HepG2 (cell line): ENCODE data around the gene SLX4. TPM values are rescaled to one million over a fixed set of nuclear protein-coding genes. Genes with fewer than 3 reads are reported as not detected.
A peak's percentile ranks its signal among the peaks of the same experiment; 100 is the strongest.

Source experiments
- ATAC-seq: fragments of 200-7000 bp; cut with Tn5 transposase; 3 replicates; pipeline ENCODE4 v1.9.1; 2020; ENCODE audit warnings: mild to moderate bottlenecking, moderate library complexity
- BruUV-seq: library from RNA; stranded (reverse); fragments of 400-500 nt; replicated peaks from 2 replicates; lab custom pipeline; 2021; lab: Mats Ljungman, UMichigan
- CTCF ChIA-PET: fragments of 300-600 bp; formaldehyde crosslinking; extraction: SDS; loops from one replicate; lab custom pipeline; 2021; ENCODE audit warnings: low total read pairs, inconsistent platforms, low intra/inter-chr PET ratio; lab: Yijun Ruan, JAX
- POLR2A ChIA-PET: fragments of 350-600 bp; sonication (Branson Sonifier 250); formaldehyde crosslinking; loops from one replicate; lab custom pipeline; 2020; ENCODE audit warnings: antibody characterized with exemption, inconsistent platforms; lab: Yijun Ruan, JAX
- DNase-seq: peaks from one replicate; pipeline ENCODE4 v3.0.0-alpha.2; 2015; ENCODE audit warnings: low spot score
- FAIRE-seq: peaks from 3 replicates; lab custom pipeline; 2011; peaks lifted over from hg19 to GRCh38; lab: Jason Lieb, UNC
- H2AFZ ChIP-seq: one replicate; pipeline ENCODE4 v1.6.1; 2011; ENCODE audit warnings: low read length, inconsistent platforms
- H3K27ac ChIP-seq: fragments of 300-600 bp; 3 replicates; pipeline ENCODE4 v1.8.0; 2011; ENCODE audit warnings: mixed run types, mild to moderate bottlenecking, mixed read lengths, low read length, inconsistent platforms; ENCODE audit not compliant: insufficient read depth; ENCODE audit errors: extremely low read length
- H3K27me3 ChIP-seq, 2 experiments: fragments of 200-600 bp in 1 of 2; 2 replicates in 1 of 2; 3 replicates in 1 of 2; pipeline versions ENCODE4 v1.6.0 to v1.8.0; 2011; ENCODE audit warnings: low read length in 2 of 2, mild to moderate bottlenecking in 2 of 2, moderate library complexity in 2 of 2, inconsistent platforms in 1 of 2; ENCODE audit not compliant: insufficient read depth in 2 of 2, control insufficient read depth in 1 of 2
- H3K36me3 ChIP-seq, 2 experiments: fragments of 200-600 bp in 1 of 2; replicated peaks in 1 of 2; 2 replicates in 1 of 2; 3 replicates in 1 of 2; pipeline versions ENCODE4 v1.5.1 to v1.8.0; 2011; ENCODE audit warnings: low read length in 2 of 2, inconsistent platforms in 1 of 2; ENCODE audit not compliant: insufficient read depth in 2 of 2, control insufficient read depth in 1 of 2
- H3K4me1 ChIP-seq: 2 replicates; pipeline ENCODE4 v1.5.1; 2012; ENCODE audit warnings: low read length, inconsistent platforms; ENCODE audit not compliant: insufficient read depth
- H3K4me2 ChIP-seq: 2 replicates; pipeline ENCODE4 v1.6.0; 2011; ENCODE audit warnings: low read depth, low read length, inconsistent platforms
- H3K4me3 ChIP-seq, 3 experiments: fragments of 200-600 bp in 1 of 3; sonication (generic), shearing (Covaris generic) in 1 of 3; replicated peaks in 1 of 3; 2 replicates each; pipeline ENCODE4 v1.5.1; 2011 to 2016; ENCODE audit warnings: low read length in 3 of 3, inconsistent platforms in 2 of 3, low read depth in 2 of 3, mild to moderate bottlenecking in 2 of 3, control low read depth in 1 of 3, mixed read lengths in 1 of 3; ENCODE audit not compliant: insufficient read depth in 1 of 3
- H3K79me2 ChIP-seq: one replicate; pipeline ENCODE4 v1.6.1; 2011; ENCODE audit warnings: low read length, inconsistent platforms; ENCODE audit not compliant: insufficient read depth
- H3K9ac ChIP-seq: 2 replicates; pipeline ENCODE4 v1.6.0; 2011; ENCODE audit warnings: mild to moderate bottlenecking, low read depth, low read length, inconsistent platforms; ENCODE audit not compliant: insufficient read depth
- H3K9me3 ChIP-seq: 2 replicates; pipeline ENCODE4 v1.5.1; 2012; ENCODE audit warnings: mild to moderate bottlenecking, low read length
- H4K20me1 ChIP-seq: 2 replicates; pipeline ENCODE4 v1.6.0; 2011; ENCODE audit warnings: inconsistent platforms, mild to moderate bottlenecking, low read length, moderate library complexity; ENCODE audit not compliant: insufficient read depth
- DRAP1 ChIP-seq: IDR thresholded peaks from 2 replicates; pipeline ENCODE4 v1.6.1; 2016; ENCODE audit warnings: missing genetic modification reagents, missing compliant biosample characterization
- JDP2 ChIP-seq: sonication (generic); formaldehyde crosslinking; IDR thresholded peaks from 2 replicates; pipeline ENCODE4 v1.8.1; 2022; ENCODE audit warnings: missing genetic modification reagents, borderline replicate concordance
- TFE3 ChIP-seq: IDR thresholded peaks from 2 replicates; pipeline ENCODE4 v1.6.1; 2016
- ZBTB3 ChIP-seq: sonication (generic); formaldehyde crosslinking; IDR thresholded peaks from 2 replicates; pipeline ENCODE4 v1.4.0; 2020; ENCODE audit warnings: low read depth, mild to moderate bottlenecking, moderate library complexity, missing genetic modification reagents, borderline replicate concordance
- ZNF605 ChIP-seq: sonication (generic); formaldehyde crosslinking; IDR thresholded peaks from 2 replicates; pipeline ENCODE4 v1.8.0; 2022; ENCODE audit warnings: mild to moderate bottlenecking, missing genetic modification reagents
- ZNF687 ChIP-seq: sonication (generic); formaldehyde crosslinking; IDR thresholded peaks from 2 replicates; pipeline ENCODE4 v1.5.1; 2020; ENCODE audit warnings: mild to moderate bottlenecking, missing genetic modification reagents, moderate library complexity
- WGBS: methylation state at CpG from one replicate; pipeline ENCODE4 v1.1.6; 2017; ENCODE audit warnings: low lambda C conversion rate; 5-methylcytosine and 5-hydroxymethylcytosine counted together
- in situ Hi-C: cut with HindIII; loops from 2 replicates; pipeline ENCODE4 v1.10.0; 2017; ENCODE audit warnings: low pct_unique_long_range_greater_than_20kb; ENCODE audit not compliant: extremely low pct_ligation_motif_present
- intact Hi-C: fragments of 100-400 bp; cut with micrococcal nuclease; formaldehyde crosslinking; loops from one replicate; pipeline ENCODE4 v1.10.0; 2022; ENCODE audit not compliant: unreplicated experiment
- polyA plus RNA-seq, 8 experiments: library from polyadenylated mRNA; depleted of rRNA in 3 of 8; stranded (reverse) in 7 of 8; unstranded in 1 of 8; fragments of >200 nt; fragmentation: Illumina TruSeq in 4 of 8; extraction: Trizol in 4 of 8; gene quantifications; 2 replicates each; pipeline versions ENCODE4 v1.2.1 to v1.2.3, GENCODE V29; 2011 to 2016; ENCODE audit warnings: low read depth in 4 of 8, missing spikeins in 1 of 8, mixed read lengths in 1 of 8; ENCODE audit not compliant: insufficient read depth in 1 of 8
- total RNA-seq, 5 experiments: library from RNA; depleted of rRNA; stranded (reverse); fragments of >200 nt; fragmentation: Illumina TruSeq; extraction: Trizol; gene quantifications; 2 replicates each; pipeline ENCODE4 v1.2.3, GENCODE V29; 2016; ENCODE audit warnings: low read depth in 1 of 5
- TF ChIP-seq, protein P1 (sequence below): sonication (generic); formaldehyde crosslinking; IDR thresholded peaks from 2 replicates; pipeline ENCODE4 v1.4.0; 2020; ENCODE audit warnings: mild to moderate bottlenecking, missing genetic modification reagents, borderline replicate concordance

The SLX4 gene
- total and polyA plus RNA-seq, 2 of the 13 experiments (the other 11 are each of a cell fraction or from before 2014, with no cell fraction given) = 1.1 to 3.6 TPM

DNA sequence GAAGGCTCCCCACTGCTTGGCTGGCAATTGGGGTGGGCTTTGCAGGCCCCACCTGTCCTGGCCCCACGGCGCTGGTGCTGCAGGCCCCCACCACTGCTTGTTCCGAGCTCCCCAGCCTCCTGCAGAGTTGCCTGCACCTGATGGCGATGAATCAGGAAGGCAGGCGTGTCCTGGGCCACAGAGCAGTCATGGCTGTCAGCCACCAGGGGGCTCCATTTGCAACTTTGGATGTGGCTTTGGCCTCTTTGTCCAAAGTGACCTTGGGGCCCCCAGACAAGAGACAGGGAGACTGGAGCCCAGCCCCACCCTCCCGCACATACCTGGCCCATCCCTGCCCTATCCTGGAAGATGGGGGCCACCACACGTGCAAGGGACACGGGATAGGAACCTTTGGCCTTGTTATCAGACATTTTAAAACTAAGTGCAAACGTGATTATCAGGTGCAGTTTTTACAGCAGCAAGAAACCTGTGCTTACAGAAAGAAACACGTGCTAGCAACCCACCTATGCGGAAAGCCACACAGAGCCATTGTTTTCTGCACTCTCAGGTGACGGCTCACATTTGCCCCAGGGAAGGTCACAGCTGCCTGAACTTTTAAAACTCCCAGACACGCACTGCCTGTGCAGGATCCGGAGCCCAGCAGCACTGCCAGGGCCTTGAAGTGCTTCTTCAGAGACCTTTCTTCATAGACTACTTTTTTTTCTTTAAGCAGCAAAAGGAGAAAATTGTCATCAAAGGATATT lies 43.0 kb upstream of the SLX4 start, which contains the start of gene DNASE1 (continued):
- TF ChIP-seq TFE3 (CRISPR knock-in tag) (0 out of 2 replicates have a peak, but pooled peaks have one; percentile 17), JDP2 (CRISPR knock-in tag) (no peak)
- TF ChIP-seq, protein P1, sequence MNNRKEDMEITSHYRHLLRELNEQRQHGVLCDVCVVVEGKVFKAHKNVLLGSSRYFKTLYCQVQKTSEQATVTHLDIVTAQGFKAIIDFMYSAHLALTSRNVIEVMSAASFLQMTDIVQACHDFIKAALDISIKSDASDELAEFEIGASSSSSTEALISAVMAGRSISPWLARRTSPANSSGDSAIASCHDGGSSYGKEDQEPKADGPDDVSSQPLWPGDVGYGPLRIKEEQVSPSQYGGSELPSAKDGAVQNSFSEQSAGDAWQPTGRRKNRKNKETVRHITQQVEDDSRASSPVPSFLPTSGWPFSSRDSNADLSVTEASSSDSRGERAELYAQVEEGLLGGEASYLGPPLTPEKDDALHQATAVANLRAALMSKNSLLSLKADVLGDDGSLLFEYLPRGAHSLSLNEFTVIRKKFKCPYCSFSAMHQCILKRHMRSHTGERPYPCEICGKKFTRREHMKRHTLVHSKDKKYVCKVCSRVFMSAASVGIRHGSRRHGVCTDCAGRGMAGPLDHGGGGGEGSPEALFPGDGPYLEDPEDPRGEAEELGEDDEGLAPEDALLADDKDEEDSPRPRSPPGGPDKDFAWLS (CRISPR knock-in tag) = no peak

GRCh38 chr16:3652373-3653195 lies 41.2 kb upstream of the SLX4 start:
- FAIRE-seq (no peak), ATAC-seq (peak; percentile 10; the same call in 1 of the 3 replicates), DNase-seq (peak; percentile 47)
- in situ Hi-C loops (no loop called here), intact Hi-C loops (no loop called here)
- H3K9ac ChIP-seq = no peak overlapping the region
- no TSS peak for BruUV-seq
- CTCF ChIA-PET = no interaction called here
- no peaks in the 10 kb centered on the region for H3K27me3 ChIP-seq
- H3K9me3 ChIP-seq = no peaks in the 10 kb centered on the region
- 87% methylated on average over 10 of the region's 14 CpGs for WGBS
- H3K4me3 ChIP-seq = no peak overlapping the region
- H3K79me2 ChIP-seq = no peaks in the 10 kb centered on the region
- H3K27ac ChIP-seq = peak overlapping the region; percentile 40
- H4K20me1 ChIP-seq = no peaks in the 10 kb centered on the region
- peaks cover 43% of the 10 kb centered on the region for H3K4me1 ChIP-seq
- H3K4me2 ChIP-seq = no peak overlapping the region
- POLR2A ChIA-PET = no interaction called here
- peaks cover 10 to 14% of the 10 kb centered on the region in 2 experiments; a peak in 4 of 5 replicates for H3K36me3 ChIP-seq
- H2AFZ ChIP-seq = no peak overlapping the region
- TF ChIP-seq ZNF687 (CRISPR knock-in tag) = peak; percentile 57
- TF ChIP-seq ZNF605 = no peak
- no peak for TF ChIP-seq ZBTB3 (CRISPR knock-in tag)
- no peak for TF ChIP-seq DRAP1 (CRISPR knock-in tag)
